NCI-H510A (cell line): ENCODE data around the gene ARID3A.

ENCODE experiments used
- DNase-seq: peaks from one replicate; lab custom pipeline; 2025; lab: John Stamatoyannopoulos, UW

Gene ARID3A

GRCh38 chr19:912181-913079 is 13.4 kb upstream of the ARID3A start:
- DNase-seq, result no peak

GRCh38 chr19:913080-913748 is 12.6 kb upstream of the ARID3A start, which contains the start of gene R3HDM4:
Gene R3HDM4, minus strand, starts transcription at chr19:913219. Its CDS starts 62 bp downstream, at chr19:913157.
- no peak for DNase-seq

- no peak for DNase-seq
These were observed 9.1 kb upstream of the ARID3A start for GRCh38 chr19:916645-917322.

- DNase-seq, result no peak
These were observed 8.3 kb upstream of the ARID3A start, which contains the start of gene KISS1R for GRCh38 chr19:917323-918151. Gene KISS1R, plus strand, starts transcription at chr19:917333. Its CDS starts 170 bp downstream, at chr19:917503.

- DNase-seq, result no peak
These were observed 7.7 kb upstream of the ARID3A start for GRCh38 chr19:918152-918437.

- DNase-seq, result no peak
These were observed 7.2 kb upstream of the ARID3A start for GRCh38 chr19:918481-919198.

GRCh38 chr19:919199-920050 is 6.4 kb upstream of the ARID3A start:
- no peak for DNase-seq

- no peak for DNase-seq
These were observed 5.6 kb upstream of the ARID3A start for GRCh38 chr19:920051-920864.

GRCh38 chr19:924553-925086 is 1.2 kb upstream of the ARID3A start:
- no peak for DNase-seq

GRCh38 chr19:925087-925525 is 729 bp upstream of the ARID3A start:
- DNase-seq, result no peak

GRCh38 chr19:926323-926588 is 421 bp downstream of the ARID3A start:
- DNase-seq, result no peak

GRCh38 chr19:926589-927350 is 935 bp downstream of the ARID3A start:
- no peak for DNase-seq

- DNase-seq, result no peak
These were observed 1.5 kb downstream of the ARID3A start for GRCh38 chr19:927351-927779.

GRCh38 chr19:927780-928401 is 2.1 kb downstream of the ARID3A start:
- no peak for DNase-seq

GRCh38 chr19:928471-929202 is 2.8 kb downstream of the ARID3A start:
- DNase-seq, result no peak

GRCh38 chr19:929203-929890 is 3.5 kb downstream of the ARID3A start:
- no peak for DNase-seq

- no peak for DNase-seq
These were observed 4.0 kb downstream of the ARID3A start for GRCh38 chr19:929891-930258.
